NCI-H1417 treated with DMSO at 0.1 percent for 48 hours (cell line): ENCODE results near the gene FBXW11.
"Not testable (repeated sequence)": the region's sequence is repeated elsewhere in the genome, so short reads cannot be mapped to it uniquely, and the experiment has no call there.

Experiments used
- DNase-seq: peaks from one replicate; lab custom pipeline; 2025; lab: John Stamatoyannopoulos, UW

The FBXW11 gene

DNA sequence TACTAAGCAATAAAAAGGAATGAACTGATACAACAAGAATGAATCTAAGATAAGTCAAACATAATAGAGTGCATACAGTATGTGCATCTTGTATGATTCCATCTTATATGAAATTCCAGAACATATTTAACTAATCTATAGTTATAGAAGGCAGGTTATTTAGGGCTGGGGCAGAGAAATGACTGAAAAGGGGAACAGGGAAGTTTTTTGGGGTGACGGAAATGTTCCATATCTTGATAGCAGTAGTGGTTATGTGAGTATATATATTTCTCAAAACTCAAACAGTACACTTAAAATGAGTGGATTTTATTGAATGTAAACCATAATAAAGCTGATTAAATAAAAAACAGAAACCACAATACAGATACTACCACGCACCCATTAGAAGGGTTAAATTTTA, 24.6 kb downstream of the FBXW11 start:
- DNase-seq: no peak

DNA sequence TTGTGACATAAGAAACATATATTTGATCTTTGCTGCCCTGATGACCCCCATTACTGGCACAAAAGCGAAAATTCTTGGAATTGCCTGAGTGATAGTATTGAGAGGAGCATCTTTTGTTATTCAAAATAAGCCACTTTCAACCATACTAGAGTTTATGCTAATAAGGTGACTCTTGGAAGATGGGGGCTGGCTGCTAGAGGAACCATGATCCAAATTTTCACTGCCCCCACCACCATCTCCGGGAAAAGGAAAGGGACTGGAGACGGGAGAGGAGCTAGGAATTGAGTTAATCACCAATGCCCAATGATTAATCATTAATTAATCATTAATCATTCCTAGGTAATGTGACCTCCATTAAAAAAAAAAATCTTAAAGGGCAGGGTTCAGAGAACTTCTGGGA, 25.6 kb downstream of the FBXW11 start:
- no peak for DNase-seq

DNA sequence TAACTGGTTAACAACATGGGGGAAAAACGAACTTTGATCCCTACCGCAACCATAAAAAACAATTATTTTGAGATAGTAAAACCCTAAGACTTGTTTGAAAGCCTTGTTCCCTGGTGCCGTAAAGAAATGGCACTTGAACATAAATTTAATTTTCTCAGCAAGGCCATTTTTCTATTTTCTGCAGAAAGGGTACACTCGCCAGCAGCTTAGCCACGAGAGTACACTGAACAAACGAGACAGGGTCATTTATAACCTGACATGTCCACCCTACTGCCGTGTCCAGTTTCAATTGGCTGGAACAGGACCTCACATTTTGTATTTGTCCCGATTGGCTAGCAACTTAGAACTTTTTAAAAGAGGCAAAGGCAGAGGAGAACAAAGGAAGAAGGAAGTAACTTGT, 26.8 kb downstream of the FBXW11 start:
- no peak for DNase-seq

DNA sequence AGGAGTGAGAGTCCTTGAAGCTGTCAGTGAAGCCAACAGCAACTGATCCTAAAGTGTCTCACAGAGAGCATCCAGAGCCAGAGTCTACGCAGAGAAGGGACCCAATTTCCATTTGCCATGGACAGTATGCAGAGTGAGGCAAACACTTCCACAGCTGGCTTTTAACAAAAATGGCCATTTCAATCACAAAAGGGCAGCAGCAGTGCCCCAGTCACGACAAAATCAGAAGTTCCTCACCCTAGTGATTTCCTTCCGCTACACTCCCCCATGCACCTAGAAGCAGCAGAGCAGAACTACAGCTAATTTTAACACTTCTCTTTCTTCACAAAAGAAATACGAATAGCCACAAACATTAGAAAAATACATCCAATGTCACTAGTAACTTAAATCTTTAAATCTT, 27.9 kb downstream of the FBXW11 start:
- no peak for DNase-seq

DNA sequence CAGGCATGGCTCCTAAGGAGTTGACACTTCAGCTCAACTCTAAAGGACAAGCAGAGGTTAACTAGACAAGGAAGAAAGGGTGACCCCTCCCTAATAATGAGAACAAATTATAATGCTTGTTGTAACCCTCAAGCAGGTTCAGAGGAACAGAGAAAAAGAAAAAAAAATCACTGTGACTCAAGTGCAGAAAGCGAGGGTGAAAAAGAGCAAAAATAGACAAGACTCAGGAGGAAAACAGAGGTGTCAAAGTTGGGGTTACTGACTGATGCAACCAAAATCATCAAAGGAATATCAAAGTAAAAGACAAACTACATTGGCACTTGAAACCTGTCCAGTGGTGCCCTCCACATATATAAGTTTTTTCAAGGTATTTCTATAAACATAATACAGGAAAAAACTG, 28.4 kb downstream of the FBXW11 start:
- no peak for DNase-seq

DNA sequence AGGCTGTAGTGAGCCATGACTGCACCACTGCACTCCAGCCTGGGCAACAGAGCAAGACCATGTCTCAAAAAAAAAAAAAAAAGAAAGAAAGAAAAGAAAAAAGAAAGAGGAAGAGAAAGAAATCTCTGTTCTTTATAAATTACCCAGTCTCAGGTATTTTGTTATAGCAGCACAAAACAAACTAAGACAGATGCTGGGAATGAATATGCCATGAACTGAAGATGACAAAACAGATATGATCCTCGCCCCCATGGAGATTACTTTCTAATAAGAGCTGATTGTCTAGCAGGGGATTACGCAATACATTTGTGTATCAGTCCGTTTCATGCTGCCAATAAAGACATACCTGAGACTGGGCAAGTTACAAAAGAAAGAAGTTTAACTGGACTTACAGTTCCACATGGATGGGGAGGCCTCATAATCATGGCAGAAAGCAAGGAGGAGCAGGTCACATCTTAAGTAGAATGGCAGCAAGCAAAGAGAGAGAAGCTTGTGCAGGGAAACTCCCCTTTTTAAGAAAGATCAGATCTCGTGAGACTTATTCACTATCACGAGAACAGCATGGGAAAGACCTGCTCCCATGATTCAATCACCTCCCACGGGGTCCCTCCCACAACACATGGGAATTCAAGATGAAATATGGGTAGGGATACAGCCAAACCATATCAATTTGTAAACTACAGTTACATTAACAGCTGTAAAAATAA, 29.0 kb downstream of the FBXW11 start:
- DNase-seq: not testable (repeated sequence)

DNA sequence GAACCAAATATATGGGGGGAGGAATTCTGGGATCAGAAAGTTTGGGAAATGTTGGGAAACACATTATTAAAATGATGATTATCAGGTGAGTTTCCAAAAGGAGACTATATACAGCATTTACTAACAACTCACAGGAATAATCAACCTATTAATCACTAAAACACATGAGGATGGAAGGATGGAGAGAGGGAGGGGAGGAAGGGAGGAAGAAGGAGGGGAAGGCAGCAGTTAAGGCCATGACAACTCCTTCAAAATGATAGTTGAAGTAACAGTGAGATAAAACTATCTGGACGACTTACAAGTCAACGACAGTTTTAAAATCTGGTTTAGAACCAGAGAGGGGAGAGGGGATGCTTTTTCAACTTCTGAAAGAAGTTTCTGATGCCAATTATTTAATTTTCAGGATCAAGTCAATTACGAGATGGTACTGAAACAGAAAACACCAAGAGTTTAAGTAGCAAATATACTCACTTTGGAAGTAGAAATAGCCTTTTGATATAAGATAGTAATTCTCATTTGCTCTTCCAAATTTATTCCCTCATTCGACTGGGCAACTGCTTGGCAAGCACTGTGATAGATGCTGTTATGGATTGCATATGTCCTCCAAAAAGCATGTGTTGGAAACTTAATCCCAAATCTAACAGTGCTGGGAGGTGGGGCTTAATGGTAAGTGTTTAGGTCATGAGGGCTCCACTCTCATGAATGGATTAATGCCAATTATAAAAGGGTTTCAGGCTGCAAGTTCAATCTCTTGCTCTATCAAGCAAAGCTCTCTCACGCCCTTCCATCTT, 30.4 kb downstream of the FBXW11 start:
- no peak for DNase-seq

DNA sequence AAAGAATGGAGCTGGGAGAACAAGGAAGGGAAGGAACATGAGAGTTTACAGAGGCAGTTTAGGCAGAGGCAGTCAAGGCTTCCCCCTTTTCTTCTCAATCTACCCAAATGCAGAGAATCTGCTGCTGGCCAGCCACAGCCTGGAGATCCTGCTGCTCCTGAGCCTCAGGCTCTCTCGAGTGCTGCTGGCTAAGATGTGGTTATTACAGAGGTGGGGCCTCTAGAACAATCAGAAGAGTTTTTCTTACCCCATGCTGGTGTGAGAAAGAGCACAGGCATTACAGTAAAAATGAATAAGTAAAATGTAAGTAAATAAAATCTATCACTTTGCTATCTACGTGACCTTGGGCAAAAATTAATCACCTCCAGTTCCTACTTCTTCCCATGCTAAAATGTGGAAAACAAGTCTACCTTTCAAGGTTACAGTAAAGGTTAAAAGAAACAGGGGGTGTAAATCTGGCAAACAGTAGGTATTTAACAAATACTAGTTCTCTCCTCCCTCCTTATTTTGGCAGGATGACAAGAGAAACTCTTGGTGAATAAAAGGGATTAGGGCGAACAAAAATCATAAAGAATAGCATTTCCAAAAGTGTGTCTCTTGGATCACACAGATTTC, 31.1 kb downstream of the FBXW11 start:
- DNase-seq: no peak

DNA sequence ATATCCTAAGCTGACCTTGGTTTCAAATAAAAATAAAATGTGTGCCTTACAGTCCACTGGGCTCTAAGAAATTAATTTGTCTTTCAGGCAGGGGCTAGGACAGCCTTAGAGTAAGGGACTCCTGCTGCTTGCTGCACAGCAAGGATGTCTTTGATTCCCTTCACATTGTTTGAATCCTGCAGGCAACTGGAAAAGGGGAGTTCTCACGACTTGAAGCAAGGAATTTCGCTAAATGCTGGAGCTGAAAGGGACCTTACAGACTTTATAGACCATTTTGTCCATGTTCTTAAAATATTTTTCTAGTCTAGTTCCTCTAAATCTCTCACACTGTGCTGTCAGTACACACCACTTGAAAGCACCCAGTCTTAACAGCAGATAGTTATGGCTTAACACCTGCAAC, 35.6 kb downstream of the FBXW11 start:
- DNase-seq: no peak

DNA sequence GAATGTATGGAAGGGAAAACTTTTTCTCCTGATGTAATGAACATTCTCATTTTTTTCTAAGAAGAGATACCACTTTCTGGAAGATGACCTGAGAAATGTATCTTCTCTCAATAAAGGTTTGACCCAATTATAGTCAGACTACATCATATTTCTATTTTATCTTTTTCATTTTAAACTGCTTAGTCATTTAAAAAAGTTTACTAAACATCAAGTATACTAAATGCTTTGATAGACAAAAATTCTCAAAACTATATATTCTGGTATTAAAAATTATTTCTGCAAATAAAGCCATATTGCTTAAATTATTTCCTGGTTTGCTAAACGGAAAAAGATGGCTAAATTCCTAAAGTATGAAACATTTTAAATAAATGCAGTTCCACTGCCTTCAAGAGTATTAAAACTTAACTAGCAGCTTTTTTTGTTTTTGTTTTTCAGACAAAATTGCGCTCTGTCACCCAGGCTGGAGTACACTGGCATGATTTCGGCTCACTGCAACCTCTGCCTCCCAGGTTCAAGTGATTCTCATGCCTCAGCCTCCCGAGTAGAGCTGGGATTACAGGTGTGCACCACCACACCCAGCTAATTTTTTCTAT, 37.1 kb downstream of the FBXW11 start:
- DNase-seq: no peak

DNA sequence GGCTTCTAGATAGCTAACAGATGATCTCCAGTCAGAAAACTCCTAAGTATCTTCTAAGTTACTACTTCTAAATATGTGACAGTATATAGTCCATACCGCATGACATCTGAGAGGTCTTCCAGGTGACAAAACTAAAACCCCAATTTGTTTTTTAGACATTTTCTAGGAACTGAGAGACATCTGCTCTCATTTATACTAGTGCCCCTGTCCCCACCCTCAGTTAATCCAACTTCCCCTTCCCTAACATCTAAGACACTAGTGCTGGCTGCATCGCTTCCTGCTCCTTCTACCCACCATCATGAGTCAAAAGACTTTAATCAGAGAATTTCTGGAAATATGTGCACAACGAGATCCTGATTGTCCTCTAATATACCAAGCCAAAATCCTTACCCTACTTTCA, 37.9 kb downstream of the FBXW11 start:
- no peak for DNase-seq

DNA sequence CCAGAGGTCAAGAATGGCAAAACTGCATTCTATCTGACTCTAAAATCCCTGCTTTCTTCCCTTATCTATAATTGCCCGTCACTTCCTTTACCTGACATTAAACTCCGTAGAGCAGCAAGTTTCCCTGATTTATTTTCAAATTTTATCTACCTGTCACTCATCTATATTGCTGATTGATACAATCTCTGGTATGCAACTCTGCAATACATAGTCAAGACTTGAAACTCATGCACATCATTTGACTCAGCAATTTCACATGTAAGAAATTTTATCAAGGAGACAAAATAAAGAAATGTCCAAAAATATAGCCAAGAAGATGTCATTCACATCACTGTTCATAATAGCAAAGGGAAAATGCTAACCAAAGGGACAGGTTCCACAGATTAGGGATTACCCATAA, 39.5 kb downstream of the FBXW11 start:
- no peak for DNase-seq

DNA sequence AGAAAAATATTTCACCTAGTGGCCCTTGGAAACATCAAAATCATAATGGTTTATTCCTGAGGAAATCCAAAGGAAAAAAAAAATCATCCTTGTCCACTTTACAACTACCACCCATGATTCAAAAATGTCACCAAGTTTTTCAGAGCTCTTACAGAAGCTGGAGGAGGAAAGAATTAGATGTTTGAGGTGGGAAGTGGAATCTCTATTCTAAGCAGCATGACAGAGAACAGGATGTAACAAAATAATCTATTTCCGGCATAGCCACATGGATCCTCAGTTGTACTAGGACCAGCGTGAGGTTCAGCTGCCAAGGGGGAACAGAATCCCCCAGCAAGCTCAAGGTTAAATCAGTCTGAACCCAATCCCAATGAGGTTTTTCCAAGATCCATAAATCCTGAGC, 40.2 kb downstream of the FBXW11 start:
- no peak for DNase-seq

DNA sequence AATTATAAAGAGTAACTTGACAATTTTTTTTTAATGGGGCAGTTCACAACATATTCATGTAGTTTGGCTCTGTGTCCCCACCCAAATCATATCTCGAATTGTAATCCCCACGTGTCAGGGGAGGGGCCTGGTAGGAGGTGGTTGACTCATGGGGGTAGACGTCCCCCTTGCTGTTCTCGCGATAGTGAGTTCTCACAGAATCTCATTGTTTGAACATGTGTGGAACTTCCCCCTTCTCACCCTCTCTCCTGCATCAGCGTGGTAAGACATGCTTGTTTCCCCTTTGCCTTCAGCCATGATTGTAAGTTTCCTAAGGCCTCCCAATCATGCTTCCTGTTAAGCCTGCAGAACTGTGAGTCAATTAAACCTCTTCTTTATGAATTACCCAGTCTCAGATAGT, 40.7 kb downstream of the FBXW11 start:
- no peak for DNase-seq

DNA sequence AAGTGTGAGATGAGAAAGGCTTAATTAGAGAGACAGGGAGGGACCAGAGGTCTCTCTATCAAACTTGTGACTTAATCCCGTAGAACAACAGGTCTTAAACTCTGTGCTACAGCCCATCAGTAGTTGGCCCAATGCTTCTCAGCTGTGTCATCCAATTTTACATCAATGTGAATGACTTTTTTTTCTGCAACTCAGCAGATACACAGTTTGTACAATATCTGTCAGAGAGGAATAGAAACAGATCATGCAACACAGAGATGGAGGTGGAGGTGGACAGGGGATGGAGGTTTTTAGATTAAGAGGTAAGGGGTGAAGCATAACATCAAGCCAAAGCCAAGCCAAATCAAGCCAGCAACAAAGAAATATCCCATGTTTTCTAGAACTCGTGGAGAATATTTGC, 43.0 kb downstream of the FBXW11 start:
- DNase-seq: no peak

DNA sequence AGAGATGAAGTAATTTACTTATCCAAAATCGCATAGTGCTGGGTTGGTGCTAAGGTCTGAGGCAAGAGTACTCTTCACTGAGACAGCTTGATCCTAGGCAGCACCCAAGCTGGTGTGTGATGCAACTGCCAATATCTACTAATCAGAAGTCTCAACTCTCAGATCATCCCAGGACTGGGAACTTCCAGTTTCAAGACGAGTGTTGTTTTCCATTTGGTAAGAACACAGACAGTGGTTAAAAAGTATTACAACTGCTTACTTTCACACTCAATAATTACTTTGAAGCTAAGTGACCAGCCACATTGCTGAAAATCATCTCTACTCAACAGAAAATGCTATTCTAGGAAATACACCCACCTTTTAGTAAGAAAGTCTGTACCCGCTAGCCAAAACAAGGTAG, 45.3 kb downstream of the FBXW11 start:
- no peak for DNase-seq

DNA sequence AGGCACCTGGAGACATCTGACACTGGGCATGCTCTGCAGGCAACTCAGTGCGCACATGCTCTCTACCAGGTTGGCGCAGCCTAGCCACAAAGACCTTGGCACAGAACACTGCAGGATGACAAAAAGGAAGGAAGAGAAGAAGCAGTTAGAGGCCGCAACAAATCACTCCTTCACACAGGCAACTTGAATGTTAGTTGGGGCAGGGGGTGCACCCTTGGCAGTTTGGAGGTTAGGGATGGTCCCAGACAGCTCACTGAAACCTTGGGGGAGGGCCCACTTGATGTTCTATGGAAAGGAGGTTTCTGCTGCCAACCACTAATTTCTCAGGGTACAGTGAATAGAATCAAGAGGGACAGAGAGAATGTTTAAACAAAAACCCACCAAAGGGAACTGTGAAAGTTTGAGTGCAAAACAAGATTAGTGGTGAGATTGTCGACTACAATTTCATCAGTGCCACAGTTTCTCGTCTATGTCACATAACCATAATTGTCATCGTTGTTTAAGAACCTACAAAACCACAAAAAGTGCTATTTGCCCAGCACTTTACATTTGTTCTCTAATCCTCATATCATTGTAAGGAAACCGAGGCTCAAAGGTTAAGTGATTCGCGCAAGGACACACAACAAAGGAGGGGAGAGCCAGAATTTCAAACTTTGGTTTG, 48.7 kb downstream of the FBXW11 start:
- no peak for DNase-seq

DNA sequence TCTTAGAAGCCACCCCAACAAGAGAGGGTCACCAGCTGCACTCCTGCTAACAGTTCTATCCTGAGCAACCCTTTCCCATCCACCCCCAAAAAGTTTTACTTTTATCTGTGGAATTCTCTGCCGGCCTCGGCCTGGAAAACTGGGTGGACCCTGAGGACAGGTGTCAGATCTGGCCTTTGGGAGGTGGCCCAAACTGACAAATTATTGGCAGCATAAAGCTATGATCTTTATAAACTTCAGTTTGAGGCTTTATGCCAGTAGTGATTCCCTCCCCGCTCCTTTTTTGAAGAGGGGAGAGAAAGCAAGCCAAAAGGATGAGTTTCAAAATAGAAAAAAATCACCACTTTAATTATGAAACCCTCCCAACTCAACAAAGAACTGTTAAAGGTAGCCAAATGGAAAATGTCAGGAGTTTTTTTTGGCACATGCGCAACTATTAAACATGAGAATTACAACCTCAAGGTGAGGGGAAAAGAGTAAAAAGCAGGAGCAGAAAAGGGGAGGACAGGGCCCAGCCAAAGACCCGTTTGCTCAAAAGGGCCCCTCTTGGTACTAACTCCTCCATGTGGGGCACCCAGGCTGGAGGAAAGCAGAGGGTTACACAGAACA, 49.4 kb downstream of the FBXW11 start:
- DNase-seq: no peak

DNA sequence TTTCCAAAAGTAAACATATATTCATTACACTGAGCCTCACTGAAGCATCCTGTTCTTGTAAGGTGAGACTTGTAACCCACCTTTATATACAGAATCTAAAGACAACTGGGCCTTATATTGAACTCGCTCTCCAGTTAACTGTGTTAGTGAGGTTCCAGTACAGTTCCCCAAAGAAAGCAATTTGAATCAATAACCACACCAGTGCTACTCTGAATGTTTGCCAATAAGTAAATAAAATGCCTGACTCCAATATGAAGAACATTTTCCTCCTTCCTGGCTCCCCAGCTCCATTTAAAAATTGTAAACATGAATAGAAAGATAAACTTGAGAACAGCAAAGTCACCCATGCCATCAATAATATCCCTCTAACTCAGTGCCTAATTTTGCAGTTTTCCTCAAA, 50.1 kb downstream of the FBXW11 start:
- DNase-seq: no peak

DNA sequence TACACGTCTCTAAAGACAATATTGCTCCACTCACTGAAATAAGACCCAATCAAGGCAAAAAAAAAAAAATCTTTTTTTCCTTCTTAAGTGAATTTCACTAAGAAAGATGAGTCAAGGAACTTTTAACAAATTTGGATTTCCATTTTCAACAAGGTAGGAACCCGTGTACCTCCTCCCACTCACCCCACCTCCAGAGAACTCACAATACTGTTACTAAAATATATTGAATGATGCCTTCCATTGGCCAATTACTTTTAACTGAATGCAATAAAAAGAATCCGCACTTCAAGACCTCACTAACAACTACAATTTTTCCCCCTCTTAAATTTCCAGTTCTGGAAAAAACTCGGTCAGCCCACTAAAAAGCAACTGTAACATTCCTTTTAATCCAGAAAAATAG, 50.7 kb downstream of the FBXW11 start:
- no peak for DNase-seq

DNA sequence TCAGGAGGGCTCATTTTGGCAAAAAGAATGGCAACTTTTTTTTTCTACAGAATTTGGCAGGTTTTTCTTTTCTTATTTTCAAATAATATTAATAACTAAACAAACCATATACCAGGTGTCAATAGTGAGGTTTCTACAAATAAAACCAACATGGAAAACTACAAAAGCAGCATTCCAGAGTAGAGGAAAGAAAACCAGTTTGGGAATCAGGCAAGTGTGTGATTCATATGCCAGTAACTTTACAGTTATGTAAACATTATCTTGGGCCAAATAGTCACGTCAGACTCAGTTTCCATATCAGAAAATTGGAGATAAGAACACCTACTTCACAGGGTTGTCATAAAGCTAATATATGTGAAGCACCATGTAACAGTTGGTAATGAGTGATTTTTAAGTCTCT, 51.7 kb downstream of the FBXW11 start:
- no peak for DNase-seq
